ENCODE results near the gene GPS1.

GPS1 gene

DNA sequence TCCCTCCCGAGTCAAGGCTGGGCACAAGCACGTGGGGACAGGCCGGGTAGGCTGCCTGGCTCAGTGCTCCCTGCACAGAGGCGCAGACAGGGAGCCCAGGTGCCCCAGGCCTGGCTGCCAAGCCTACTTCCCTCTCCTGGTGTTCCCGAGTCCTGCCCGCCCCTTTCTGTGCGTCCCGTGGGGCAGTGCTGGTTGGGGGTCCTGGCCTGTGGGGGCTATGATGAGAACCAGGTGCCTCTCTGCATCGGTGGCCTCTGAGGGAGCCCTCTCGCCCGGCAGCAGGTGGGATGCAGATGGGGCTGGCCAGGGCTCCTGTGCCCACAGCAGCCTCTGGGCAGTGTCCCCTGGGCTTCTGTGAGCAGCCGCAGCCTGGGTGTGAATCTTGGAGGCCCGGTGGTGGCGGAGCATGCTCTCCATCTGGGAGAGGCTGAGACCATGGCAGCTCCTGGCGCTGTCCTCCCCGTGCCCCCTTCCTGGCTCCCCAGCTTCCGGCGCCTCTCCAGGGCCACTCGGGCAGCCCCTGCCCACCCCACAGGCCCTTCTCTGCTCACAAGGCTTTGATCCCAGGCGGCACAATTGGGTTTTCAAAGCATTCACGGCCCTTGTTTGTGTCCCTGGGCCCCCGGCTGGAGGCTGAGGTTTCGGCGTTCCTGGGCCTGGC, 36.3 kb upstream of the GPS1 start:
- no peak for DNase-seq

DNA sequence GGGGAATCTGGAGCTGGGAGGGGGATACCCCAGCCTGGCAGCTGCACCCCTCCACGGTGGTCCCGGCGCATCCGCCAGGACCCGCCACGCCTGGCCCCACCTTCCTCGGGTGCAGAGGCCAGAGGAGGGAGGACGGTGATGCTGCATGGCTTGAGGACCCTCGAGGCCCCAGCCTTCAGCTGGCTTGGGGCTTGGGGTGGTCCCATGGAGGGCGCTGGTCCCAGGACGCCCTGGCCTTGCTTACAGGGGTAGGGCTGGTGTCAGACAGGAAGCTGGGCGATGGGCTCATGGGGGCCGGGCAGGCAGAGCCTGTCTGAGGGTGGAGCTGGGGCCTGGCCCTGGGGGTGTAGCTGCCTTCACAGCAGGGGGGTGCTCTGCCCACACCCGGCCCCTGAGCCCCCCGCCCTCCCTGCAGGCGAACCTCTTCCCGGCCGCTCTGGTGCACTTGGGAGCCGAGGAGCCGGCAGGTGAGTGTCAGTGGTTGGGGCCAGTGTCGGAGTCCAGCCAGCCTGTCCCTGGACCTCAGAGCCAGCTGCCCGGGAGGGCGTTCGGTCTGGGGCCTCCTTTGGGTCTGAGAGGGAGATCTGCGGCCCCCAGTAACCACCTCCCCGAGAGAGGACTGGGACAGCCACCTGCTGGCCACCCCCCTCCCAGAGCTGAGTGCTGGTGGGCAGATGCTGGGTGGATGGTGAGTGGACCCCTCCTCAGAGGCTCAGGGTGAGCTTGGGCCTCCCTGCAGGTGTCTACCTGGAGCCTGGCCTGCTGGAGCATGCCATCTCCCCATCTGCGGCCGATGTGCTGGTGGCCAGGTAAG, 35.4 kb upstream of the GPS1 start:
- DNase-seq, result no peak

DNA sequence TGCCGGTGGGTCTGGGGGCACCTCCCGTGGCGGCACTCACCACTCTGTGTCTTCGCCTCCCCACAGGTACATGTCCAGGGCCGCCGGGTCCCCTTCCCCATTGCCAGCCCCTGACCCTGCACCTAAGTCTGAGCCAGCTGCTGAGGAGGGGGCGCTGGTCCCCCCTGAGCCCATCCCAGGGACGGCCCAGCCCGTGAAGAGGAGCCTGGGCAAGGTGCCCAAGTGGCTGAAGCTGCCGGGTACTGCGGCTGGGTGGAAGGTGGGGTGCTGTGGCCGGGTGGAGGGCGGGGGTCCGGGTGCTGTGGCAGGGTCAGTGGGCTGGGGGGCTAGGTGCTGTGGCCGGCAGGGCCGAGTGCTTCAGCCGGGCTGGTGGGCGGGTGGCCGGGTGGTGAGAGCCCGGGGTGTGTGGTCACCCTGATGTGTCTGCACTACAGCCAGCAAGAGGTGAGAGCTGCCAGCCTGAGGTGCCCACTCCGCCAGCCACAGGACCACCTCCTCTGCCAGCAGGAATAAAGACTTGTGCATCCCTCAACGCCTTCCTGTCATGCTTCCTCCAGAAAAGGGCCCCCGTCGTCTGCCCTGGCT, 34.7 kb upstream of the GPS1 start:
- no peak for DNase-seq

DNA sequence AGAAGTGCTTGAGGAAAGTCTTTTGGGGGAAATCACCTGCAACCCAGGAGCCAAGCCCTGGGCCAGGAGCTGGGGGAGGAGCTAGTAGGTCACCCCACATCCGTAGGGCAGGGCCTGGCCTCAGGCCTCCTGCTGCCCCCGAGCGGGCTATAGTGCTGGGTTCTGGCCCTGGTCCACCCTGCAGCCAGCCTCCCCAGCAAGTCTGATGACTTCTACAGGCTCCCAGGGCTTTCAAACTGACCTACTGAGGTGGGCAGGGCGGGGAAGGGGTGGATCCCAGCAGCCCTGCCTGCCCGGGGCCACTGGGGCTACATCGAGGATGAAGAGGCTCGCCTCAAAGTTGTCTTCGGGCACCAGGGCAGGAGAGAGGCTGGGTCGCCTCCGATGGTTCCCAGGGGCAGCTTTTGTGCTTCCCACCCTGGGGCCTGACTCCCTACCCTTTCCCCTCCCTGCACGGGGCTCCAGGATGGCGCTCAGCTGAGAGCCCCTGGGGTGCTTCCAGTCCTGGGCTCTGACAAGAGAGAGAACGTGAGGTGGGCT, 34.0 kb upstream of the GPS1 start:
- DNase-seq, result no peak

DNA sequence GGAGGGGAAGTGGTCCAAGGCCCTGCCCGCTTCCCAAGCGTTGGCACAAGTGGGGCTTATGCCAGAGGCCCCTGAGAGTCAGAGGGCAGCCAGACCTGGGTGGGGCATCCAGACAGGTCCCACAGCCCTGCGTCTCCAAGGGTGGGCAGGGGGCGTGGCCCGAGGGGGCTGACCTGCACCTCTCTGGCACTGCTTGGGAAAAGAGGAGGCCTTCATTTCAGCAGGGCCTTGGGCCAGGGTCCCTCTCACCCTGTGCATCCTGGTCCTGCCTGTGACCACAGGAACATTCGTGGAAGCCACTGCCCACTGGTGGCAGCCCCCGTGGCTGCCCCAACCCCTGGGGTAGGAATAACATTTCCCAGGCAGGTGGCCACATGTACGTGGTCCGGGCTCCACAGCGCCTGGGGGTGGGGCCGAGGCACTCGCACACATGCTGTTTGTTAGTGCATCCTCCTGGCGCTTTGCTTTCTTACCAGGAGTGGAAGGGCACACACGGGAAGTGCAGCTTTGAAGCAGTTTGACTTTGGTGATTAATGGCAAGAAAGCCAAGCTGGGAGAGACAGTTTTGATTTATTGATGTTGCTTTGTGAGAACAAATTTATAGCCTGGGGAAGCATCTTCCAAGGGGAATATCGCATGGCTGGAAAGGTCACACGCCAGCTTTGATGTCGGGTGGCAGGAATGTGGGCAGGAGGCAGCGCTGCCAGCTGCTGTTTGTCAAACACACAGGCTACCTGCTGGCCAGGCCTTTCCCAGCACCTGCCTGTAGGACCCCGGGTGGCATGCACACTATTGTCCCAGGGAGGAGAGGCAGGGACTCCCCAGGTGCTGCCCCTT, 33.3 kb upstream of the GPS1 start:
- DNase-seq, result peak; percentile 42

DNA sequence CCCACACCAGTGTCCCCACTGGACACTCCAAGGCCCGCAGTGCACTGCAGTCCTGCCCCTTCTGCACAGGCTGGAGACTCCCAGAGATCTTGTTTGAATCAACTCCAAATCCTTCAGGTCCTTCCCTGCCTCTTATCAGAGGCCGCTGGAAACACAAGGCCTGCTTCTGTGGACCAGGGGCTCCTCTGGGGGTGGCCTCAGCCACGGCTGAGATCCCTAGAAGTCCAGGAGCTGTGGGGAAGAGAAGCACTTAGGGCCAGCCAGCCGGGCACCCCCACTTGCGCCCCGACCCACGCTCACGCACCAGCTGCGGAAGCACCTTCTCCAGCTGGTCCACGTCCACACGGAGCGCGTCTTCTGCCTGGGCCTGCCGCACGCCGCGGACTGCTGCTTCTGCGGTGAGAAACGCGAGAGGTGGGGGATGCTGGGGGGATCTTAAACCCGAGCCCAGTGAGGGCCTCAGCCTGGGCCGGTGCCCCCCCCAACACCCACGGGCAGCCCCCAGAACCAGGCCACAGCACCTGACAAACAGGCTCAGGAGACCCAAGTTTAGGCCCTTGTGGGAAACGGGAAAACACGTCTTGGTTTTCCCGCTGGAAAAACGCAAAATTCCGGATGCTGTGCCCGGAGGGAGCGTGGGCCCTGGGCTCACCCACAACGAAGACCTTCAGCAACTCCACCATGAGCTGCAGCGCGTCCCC, 32.6 kb upstream of the GPS1 start:
- no peak for DNase-seq

DNA sequence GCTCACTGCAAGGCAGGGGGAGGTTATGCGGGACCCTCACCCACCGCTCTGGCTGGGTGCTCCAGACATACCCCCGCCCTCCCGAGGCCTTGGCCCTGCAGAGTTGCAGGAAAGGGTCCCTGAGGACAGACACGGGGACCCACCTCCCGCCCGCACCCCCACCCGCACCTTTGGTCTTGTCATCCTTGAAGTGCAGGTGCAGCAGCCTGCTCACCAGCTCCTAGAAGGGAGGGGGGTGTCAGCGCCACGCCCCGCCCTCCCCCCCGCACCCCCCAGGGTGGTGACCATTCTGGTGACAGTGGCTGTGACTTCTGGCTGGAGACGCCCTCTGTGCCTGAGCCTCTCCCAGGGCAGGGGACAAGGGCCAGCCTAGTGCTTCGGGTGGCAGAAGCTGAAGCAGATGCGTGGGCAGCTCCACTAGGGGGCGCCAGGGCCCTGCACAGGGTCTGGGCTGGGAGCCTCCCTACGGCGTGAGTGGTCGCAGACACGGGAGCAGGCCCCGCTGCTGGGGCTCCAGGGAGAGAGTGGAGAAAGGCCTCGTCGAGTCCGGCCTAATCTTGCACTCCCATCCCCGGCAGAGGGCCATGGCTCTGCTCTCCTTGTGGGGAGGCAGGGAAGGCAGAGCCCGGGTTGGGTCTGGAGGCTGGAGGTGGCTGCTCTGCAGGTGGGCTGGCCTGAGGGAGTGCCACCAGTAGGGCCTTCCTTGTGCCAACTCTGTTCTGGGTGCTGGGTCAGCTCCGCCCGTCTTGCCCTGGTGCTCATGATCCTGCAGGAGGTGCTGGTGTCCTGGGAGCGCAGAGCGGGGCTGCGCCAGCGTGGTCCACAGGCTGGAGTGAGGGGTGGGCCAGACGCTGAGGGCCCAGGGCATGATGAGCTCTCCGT, 31.8 kb upstream of the GPS1 start:
- DNase-seq, result no peak

DNA sequence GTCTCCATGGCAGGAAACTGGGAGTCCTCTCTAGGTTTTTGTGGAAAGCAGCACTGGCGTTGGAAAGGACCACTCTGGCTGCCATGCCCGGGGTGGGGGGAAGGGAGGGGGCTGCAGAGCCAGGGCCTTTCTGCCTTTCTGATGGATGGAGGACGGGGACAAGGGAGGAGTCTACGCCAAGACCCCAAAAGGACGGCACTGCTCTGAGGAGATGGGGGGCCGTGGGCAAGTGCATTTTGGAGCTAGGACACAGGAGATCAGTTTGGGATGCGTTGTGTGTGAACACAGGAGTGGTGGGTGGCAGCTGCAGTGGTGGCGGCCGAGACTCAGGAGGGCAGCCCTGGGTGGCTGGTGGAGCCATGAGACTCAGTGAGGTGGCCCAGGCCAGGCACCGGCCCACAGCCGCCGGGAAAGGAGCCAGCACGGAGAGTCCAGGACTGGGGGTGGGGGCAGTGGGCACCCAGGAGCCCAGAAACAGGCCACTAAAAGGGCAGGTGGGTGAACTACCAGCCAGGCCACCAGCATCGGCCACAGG, 31.1 kb upstream of the GPS1 start:
- DNase-seq, result no peak

DNA sequence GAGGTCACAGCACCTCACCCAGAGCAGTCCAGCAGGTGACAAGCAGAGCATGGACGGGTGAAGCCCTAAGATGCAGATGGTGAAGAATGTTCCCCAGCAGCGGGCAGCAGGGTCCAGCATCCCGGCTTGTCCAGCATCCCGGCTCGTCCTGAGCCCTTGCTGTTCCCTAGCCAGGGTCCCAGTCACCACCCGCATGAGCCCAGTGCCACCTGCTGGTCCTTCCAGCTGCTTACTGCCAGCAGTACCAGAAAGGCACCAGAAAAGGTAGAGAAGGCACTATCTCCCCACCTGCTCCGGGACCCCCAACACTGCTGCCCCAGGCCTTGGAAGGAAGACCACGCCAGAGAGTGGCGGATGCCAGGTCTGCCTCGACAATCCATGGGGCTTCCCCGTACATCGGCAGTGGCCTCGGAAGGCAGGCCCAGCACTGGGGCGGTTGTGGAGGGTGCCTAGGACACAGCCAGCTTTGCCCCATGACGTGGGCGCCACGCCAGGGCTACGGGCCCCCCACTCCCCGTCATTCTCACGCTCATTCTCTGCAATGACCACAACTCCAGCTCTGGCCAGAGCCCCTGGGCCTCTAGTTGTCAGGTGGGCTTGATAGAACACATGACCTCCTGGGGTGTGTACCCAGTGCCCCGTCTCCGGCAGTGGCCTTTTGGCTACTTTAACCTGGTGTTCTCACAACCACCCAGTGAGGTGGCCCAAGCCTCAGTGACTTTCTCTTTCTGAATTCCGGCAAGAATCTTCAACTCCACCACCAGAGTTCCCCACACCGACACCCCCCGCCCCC, 30.4 kb upstream of the GPS1 start:
- DNase-seq, result peak; percentile 42

DNA sequence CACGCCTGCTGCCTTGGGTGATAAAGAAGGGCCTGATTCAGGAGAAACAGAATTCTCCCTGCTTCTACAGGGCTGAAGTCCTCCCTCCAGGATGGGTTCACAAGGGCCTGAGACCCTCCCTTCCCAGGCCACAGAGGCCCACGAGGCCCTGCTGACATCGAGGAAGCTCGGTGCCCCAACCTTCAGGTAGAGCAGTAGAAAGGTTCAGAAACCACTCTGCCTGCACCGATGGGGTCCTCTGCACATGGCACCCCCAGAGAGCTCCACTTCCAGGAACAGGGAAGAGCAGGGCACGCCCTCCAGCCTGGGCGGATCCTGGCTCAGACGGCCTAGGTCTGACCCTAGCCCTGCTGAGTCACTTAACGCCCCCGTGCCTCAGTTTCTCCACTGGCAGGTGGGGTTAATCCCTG, 29.8 kb upstream of the GPS1 start:
- DNase-seq, result no peak

DNA sequence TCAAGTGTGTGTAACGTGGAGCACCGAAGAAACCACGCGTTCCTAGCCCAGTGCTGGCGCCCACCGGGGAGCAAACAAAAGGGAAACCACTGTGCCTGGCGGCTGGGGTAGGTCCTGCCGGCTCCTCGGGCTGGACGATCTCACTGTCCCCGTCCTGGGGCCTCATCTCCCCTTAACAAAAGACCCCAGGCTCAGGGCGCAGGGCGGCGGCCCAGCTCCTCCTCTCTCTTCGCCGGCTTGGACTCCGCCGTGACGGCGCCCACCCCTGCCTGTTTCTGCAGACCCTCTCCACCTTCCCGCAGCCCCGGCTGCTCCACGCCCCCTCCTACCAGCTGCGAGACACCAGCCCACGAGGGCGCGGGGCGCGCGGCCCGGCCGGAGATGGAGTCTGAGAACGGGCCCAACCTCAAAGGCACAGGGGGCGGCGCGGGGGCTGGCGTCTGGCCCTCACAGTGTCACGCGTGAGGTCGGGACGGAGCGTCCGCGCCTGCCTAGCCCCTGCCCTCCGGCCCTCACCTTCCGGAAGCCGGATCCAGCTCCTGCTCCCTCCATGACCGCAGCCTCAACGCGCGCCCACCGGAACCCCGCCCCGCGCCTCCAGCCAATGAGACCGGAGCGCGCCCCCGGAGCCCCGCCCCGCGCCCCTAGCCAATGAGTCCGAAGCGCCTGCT, 29.3 kb upstream of the GPS1 start, which contains the start of gene CENPX:
TSS of gene CENPX (minus strand) at position 569 of the 671 bp plus-strand sequence. CDS start at position 552, 17 bp downstream.
- no peak for DNase-seq

DNA sequence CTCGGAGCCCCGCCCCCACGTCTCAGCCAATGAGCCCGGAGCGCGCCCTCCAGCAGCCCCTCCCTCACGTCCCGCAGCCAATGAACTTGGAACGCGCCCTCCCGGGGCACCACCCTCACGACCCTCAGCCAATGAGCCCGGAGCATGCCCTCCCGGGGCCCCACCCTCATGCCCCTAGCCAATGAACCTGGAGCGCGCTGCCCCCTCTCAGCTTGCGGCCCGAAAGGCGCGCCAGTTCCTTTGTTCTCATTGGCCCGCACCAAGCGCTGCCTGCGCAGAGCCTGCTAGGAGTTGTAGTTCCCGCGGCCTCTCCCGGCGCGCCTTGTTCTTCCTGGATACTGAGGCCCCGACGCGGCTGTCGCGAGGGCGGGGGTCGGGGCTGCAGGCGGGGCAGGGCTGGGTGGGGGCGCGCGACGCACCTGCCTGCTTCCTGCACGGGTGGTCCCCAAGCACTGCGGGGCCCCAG, 28.7 kb upstream of the GPS1 start, which contains the start of gene LRRC45:
TSS of gene LRRC45 (plus strand) at position 325 of the 466 bp plus-strand sequence. CDS start 339 bp downstream, outside the sequence.
- DNase-seq, result peak; percentile 99

DNA sequence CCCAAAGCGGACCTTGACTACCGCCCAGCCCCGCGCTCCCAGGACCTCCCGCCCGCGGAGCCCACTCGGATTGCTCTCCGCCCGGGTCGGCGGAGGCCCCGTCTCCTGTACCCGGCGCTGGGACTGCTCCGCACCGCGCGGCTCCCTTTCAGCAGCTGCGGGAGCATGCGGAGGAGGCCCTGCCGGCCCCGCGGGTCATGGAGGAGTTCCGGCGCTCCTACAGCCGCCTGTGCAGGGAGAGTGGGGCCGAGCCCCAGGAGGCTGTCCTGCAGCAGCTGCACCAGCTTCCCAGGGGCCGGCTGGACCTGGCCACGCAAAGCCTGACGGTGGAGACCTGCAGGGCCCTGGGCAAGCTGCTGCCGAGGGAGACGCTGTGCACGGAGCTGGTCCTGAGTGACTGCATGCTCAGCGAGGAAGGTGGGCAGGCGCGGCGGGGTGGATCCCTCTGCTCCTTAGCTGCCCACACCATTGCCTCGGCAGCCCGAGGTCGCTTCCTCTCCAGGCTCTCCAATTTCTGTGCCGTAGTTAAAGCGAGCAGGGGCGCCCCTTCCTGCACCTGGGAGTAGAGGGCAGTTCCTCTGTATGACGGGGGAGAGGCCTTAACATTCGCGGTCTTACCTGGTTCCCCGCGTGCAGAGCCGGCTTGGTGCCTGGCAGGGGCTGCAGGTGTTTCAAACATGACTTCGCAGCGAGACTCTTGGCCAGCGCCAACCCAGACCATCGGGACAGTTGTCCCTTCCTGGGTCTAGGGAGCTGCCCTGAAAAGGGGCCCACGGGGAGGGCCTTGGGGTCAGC, 28.1 kb upstream of the GPS1 start:
- DNase-seq, result no peak

DNA sequence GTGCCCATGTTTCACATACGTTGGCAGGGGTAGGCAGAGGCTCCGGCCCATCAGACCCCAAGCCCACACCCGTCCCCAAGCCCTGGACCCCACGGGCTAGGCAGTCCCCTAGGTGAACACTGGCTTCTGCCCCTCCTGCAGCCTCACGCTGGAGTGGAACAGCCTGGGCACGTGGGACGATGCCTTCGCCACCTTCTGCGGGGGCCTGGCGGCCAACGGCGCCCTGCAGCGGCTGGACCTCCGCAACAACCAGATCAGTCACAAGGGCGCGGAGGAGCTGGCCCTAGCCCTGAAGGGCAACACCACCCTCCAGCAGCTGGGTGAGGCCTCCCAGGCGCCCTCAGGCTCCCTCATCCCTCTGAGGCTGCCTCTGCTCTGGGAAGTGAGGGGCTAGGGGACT, 26.8 kb upstream of the GPS1 start:
- no peak for DNase-seq

DNA sequence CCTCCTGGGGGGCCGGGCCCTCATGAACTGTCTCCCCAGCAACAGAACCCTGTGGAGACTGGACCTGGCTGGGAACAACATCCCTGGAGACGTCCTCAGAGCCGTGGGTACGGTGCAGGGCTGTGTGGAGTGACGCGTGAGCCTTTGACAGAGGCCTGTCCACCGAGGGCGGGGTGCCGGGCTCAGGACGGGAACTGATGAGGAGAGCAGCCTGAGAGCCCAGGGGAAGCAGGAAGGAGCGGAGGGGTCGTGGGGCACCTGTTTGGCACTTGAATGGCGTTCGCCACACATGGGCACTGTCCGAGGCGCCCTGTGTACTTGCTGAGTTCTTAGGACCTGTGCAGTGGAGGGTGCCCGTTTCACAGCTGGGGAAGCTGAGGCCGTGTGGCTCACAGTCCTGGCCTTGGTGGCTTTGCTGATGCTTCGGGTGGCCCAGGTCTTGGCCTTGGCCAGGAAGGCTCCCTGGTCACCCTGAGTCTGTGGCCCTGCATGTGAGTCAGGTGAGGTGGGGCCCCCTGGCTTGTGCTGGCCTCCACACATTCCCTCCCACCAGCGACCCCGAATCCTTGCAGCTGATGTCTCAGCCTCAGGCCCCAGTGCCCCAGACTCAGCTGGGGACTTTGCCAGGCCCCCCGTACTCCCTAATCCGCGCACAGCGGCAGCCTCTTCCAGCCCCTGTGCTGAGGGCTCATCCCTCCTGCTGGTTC, 26.1 kb upstream of the GPS1 start:
- no peak for DNase-seq

DNA sequence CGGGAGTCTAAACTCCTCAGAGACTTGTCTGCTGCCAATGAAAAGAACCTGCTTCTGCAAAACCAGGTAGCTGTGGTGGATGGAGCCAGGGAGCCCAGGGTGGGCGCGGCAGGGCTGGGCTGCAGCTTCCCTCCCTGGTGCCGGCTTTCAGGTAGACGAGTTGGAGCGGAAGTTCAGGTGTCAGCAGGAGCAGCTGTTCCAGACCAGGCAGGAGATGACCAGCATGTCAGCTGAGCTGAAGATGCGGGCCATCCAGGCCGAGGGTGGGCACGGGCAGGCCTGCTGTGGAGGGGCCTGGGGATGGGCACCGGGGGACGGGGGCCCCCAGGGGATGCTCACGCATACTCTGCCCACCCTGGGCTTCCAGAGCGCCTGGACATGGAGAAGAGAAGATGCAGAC, 23.5 kb upstream of the GPS1 start:
- no peak for DNase-seq

DNA sequence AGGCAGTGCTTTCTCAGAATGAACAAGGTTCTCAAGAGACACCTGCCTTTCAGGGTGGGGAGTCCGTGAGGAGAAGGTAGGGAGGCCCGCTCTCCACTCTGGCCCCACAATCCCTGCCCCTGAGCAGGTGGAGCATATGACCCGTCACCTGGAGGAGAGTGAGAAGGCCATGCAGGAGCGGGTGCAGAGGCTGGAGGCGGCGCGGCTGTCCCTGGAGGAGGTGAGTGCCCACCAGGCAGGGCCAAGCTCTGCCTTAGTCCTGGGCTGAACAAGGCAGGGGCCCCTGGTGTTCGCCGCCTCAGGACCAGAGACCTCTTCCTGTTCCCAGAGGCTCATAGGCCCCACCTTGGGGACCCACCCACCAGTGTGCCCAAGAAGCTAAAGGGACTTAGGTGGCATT, 22.7 kb upstream of the GPS1 start:
- DNase-seq, result no peak

DNA sequence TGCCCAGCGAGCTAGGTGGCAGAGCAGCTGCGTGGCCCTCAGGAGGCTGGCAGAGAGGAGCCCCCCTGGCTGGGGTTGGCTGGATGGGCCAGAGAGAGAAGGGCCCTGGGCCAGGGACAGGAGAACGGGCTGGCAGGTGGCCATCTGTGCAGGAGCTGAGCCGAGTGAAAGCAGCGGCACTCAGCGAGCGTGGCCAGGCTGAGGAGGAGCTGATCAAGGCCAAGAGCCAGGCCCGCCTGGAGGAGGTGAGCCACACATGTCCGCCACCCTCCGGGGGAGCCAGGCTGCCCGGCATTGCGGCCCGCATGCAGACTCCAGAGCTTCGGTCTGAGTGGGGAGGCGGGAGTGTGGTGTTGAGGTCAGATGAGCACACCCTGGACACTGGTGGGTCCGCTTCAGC, 22.3 kb upstream of the GPS1 start:
- DNase-seq, result no peak
